GM12878 (cell line): Measurements from ENCODE around the gene C16orf92. TPM values are rescaled to one million over a fixed set of nuclear protein-coding genes. Genes with fewer than 3 reads are reported as not detected.

Experiments used
- CHD4 ChIP-seq: fragments of 200-600 bp; sonication (generic); IDR thresholded peaks from 2 replicates; pipeline ENCODE4 v1.6.1; 2016; ENCODE audit warnings: mild to moderate bottlenecking
- CUX1 ChIP-seq: IDR thresholded peaks from 2 replicates; pipeline ENCODE4 v1.6.1; 2012; ENCODE audit warnings: improper control_type of control experiment, low read depth, low read length; ENCODE audit not compliant: insufficient replicate concordance
- ELK1 ChIP-seq: IDR thresholded peaks from 2 replicates; pipeline ENCODE4 v1.6.1; 2012; ENCODE audit warnings: low read depth, low read length, improper control_type of control experiment
- ESRRA ChIP-seq: IDR thresholded peaks from 2 replicates; pipeline ENCODE4 v1.6.1; 2012; ENCODE audit warnings: mild to moderate bottlenecking, low read length, improper control_type of control experiment
- FOXK2 ChIP-seq: fragments of 450-650 bp; IDR thresholded peaks from 2 replicates; pipeline ENCODE4 v1.6.1; 2017; ENCODE audit warnings: mild to moderate bottlenecking, moderate library complexity
- JUNB ChIP-seq: IDR thresholded peaks from 2 replicates; pipeline ENCODE4 v1.6.1; 2016; ENCODE audit warnings: antibody characterized with exemption, mild to moderate bottlenecking
- NBN ChIP-seq: fragments of 450-650 bp; IDR thresholded peaks from 2 replicates; pipeline ENCODE4 v1.6.1; 2016
- NR2C1 ChIP-seq: fragments of 450-650 bp; IDR thresholded peaks from 2 replicates; pipeline ENCODE4 v1.6.1; 2017; ENCODE audit warnings: antibody characterized with exemption, mild to moderate bottlenecking, moderate library complexity
- NR2F1 ChIP-seq: fragments of 450-650 bp; conservative IDR thresholded peaks from 2 replicates; pipeline ENCODE4 v1.6.1; 2017; ENCODE audit warnings: mild to moderate bottlenecking
- PBX3 ChIP-seq: IDR thresholded peaks from 2 replicates; pipeline ENCODE4 v1.6.1; 2011; ENCODE audit warnings: mild to moderate bottlenecking, low read depth, low read length, moderate library complexity; ENCODE audit not compliant: insufficient replicate concordance
- POLR2A ChIP-seq: IDR thresholded peaks from 2 replicates; pipeline ENCODE4 v1.6.1; 2011; ENCODE audit warnings: low read depth, mild to moderate bottlenecking, low read length
- SPI1 ChIP-seq: IDR thresholded peaks from 2 replicates; pipeline ENCODE4 v1.6.1; 2011; ENCODE audit warnings: low read depth, mild to moderate bottlenecking, low read length, moderate library complexity, borderline replicate concordance; ENCODE audit not compliant: insufficient read depth
- SREBF1 ChIP-seq: IDR thresholded peaks from 2 replicates; pipeline ENCODE4 v1.6.1; 2012; ENCODE audit warnings: mild to moderate bottlenecking, low read length
- WRNIP1 ChIP-seq: IDR thresholded peaks from 2 replicates; pipeline ENCODE4 v1.6.1; 2011; ENCODE audit warnings: low read depth, low read length, improper control_type of control experiment, borderline replicate concordance
- ZNF274 ChIP-seq: IDR thresholded peaks from one replicate; pipeline ENCODE4 v1.8.0; 2011; ENCODE audit not compliant: insufficient read length, insufficient read depth
- ZZZ3 ChIP-seq: IDR thresholded peaks from 2 replicates; pipeline ENCODE4 v1.6.1; 2011; ENCODE audit warnings: low read depth; ENCODE audit not compliant: control insufficient read depth, insufficient read length
- polyA plus RNA-seq, 11 experiments: library from polyadenylated mRNA; depleted of rRNA in 4 of 11; unstranded in 6 of 11; stranded (reverse) in 5 of 11; fragments of >200 nt; fragmentation: Nextera tagmentation in 4 of 11; fragmentation: Illumina TruSeq in 1 of 11; extraction: Ambion mirVana in 4 of 11; extraction: Trizol in 1 of 11; gene quantifications; 1 replicate in 1 of 11; 2 replicates in 10 of 11; pipeline versions ENCODE4 v1.2.1 to v1.2.3, GENCODE V29; 2011 to 2016; ENCODE audit warnings: inconsistent platforms in 2 of 11, missing spikeins in 2 of 11, low read depth in 1 of 11
- total RNA-seq, 4 experiments: library from RNA; depleted of rRNA in 3 of 4; stranded (reverse); fragments of >200 nt in 3 of 4; fragmentation: Illumina TruSeq in 1 of 4; extraction: Trizol in 1 of 4; gene quantifications; 2 replicates each; pipeline versions ENCODE4 v1.2.1 to v1.2.3, GENCODE V29; 2013 to 2021
- TF ChIP-seq, protein P1 (sequence below): fragments of 150-350 bp; IDR thresholded peaks from 2 replicates; pipeline ENCODE4 v1.6.1; 2016; ENCODE audit warnings: low read depth, low read length
- TF ChIP-seq, protein P2 (sequence below): IDR thresholded peaks from 2 replicates; pipeline ENCODE4 v1.6.1; 2011; ENCODE audit warnings: borderline replicate concordance, low read depth, mild to moderate bottlenecking, moderate library complexity, low read length; ENCODE audit not compliant: insufficient read depth, poor library complexity, severe bottlenecking

The C16orf92 gene
- total and polyA plus RNA-seq, 10 of the 15 experiments (the other 5 are each of a cell fraction or from before 2014, with no cell fraction given), result not detected

- TF ChIP-seq, protein P1, sequence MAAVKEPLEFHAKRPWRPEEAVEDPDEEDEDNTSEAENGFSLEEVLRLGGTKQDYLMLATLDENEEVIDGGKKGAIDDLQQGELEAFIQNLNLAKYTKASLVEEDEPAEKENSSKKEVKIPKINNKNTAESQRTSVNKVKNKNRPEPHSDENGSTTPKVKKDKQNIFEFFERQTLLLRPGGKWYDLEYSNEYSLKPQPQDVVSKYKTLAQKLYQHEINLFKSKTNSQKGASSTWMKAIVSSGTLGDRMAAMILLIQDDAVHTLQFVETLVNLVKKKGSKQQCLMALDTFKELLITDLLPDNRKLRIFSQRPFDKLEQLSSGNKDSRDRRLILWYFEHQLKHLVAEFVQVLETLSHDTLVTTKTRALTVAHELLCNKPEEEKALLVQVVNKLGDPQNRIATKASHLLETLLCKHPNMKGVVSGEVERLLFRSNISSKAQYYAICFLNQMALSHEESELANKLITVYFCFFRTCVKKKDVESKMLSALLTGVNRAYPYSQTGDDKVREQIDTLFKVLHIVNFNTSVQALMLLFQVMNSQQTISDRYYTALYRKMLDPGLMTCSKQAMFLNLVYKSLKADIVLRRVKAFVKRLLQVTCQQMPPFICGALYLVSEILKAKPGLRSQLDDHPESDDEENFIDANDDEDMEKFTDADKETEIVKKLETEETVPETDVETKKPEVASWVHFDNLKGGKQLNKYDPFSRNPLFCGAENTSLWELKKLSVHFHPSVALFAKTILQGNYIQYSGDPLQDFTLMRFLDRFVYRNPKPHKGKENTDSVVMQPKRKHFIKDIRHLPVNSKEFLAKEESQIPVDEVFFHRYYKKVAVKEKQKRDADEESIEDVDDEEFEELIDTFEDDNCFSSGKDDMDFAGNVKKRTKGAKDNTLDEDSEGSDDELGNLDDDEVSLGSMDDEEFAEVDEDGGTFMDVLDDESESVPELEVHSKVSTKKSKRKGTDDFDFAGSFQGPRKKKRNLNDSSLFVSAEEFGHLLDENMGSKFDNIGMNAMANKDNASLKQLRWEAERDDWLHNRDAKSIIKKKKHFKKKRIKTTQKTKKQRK, result no peak
- TF ChIP-seq ELK1 (peak; percentile 82), ZNF274 (no peak), ZZZ3 (no peak), ESRRA (no peak), NBN (no peak; the same call in none of the 2 replicates), WRNIP1 (no peak), NR2C1 (no peak), CUX1 (no peak), NR2F1 (peak; percentile 54), CHD4 (no peak), JUNB (no peak), PBX3 (peak; percentile 5), POLR2A (peak; percentile 86), FOXK2 (no peak), SPI1 (peak; percentile 30; the same call in 1 of the 2 replicates), SREBF1 (no peak)
- TF ChIP-seq, protein P2, sequence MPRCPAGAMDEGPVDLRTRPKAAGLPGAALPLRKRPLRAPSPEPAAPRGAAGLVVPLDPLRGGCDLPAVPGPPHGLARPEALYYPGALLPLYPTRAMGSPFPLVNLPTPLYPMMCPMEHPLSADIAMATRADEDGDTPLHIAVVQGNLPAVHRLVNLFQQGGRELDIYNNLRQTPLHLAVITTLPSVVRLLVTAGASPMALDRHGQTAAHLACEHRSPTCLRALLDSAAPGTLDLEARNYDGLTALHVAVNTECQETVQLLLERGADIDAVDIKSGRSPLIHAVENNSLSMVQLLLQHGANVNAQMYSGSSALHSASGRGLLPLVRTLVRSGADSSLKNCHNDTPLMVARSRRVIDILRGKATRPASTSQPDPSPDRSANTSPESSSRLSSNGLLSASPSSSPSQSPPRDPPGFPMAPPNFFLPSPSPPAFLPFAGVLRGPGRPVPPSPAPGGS, result no peak
These were observed 42.3 kb downstream of the C16orf92 start, which contains the start of gene ALDOA (continued) for GRCh38 chr16:30065102-30065942.
